Cardiac muscle cell (in vitro differentiated cells and primary cell): ENCODE data around the gene TNFRSF8. TPM values are rescaled to one million over a fixed set of nuclear protein-coding genes. Genes with fewer than 3 reads are reported as not detected.

Source experiments
- DNase-seq, 2 donors: peaks; one replicate each; pipeline versions ENCODE4 v3.0.0 to v3.0.0-alpha.2; 2010 to 2017; ENCODE audit warnings: low read depth in 1 of 2, low spot score in 1 of 2
- H3K27ac ChIP-seq: fragments of 200-600 bp; sonication (generic); 2 replicates; pipeline ENCODE4 v1.5.1; 2016
- H3K27me3 ChIP-seq: fragments of 200-600 bp; sonication (generic); 2 replicates; pipeline ENCODE4 v1.6.0; 2016; ENCODE audit warnings: control low read depth
- H3K36me3 ChIP-seq: fragments of 200-600 bp; sonication (generic); 2 replicates; pipeline ENCODE4 v1.5.1; 2016; ENCODE audit warnings: control low read depth
- H3K4me1 ChIP-seq: fragments of 200-600 bp; sonication (generic); 2 replicates; pipeline ENCODE4 v1.8.1; 2017; ENCODE audit warnings: low read depth, mild to moderate bottlenecking, mixed run types
- H3K4me3 ChIP-seq: fragments of 200-600 bp; sonication (generic); 2 replicates; pipeline ENCODE4 v1.5.1; 2016; ENCODE audit warnings: mild to moderate bottlenecking
- H3K9me3 ChIP-seq: fragments of 200-600 bp; sonication (generic); 2 replicates; pipeline ENCODE4 v1.5.1; 2017; ENCODE audit warnings: low read depth, mild to moderate bottlenecking, control low read depth
- CTCF ChIP-seq: IDR thresholded peaks from 2 replicates; pipeline ENCODE4 v1.5.1; 2012; ENCODE audit warnings: low read depth, mild to moderate bottlenecking, low read length
- polyA plus RNA-seq: library from polyadenylated mRNA; unstranded; fragments of >200 nt; fragmentation: Nextera tagmentation; extraction: Ambion mirVana; gene quantifications from 2 replicates; pipeline ENCODE4 v1.2.1, GENCODE V29; 2016
- total RNA-seq: library from RNA; depleted of rRNA; stranded (reverse); fragments of >200 nt; gene quantifications from 2 replicates; pipeline ENCODE4 v1.2.3, GENCODE V29; 2016

TNFRSF8 gene
- total and polyA plus RNA-seq, 2 experiments from 2014 or later: 0.06 TPM; not detected in 1

- H3K27ac ChIP-seq: no peak overlapping the region
These were observed 58.3 kb downstream of the TNFRSF8 start for GRCh38 chr1:12121212-12122003.

GRCh38 chr1:12123172-12123571, 60.1 kb downstream of the TNFRSF8 start:
- TF ChIP-seq CTCF: no peak
- DNase-seq: no peak
- Histone ChIP-seq H3K9me3 (no peaks in the 10 kb centered on the region), H3K4me1 (peaks cover 9% of the 10 kb centered on the region), H3K4me3 (no peak overlapping the region), H3K36me3 (no peaks in the 10 kb centered on the region), H3K27me3 (no peaks in the 10 kb centered on the region), H3K27ac (no peak overlapping the region)

More at GRCh38 chr1:12121212-12122003, 58.3 kb downstream of the TNFRSF8 start:
- no peak for TF ChIP-seq CTCF
- Histone ChIP-seq H3K27me3 (no peaks in the 10 kb centered on the region), H3K4me3 (no peak overlapping the region), H3K9me3 (no peaks in the 10 kb centered on the region), H3K36me3 (no peaks in the 10 kb centered on the region), H3K4me1 (peaks cover 9% of the 10 kb centered on the region)
- peak in 1 of 2 donors; percentile 92 for DNase-seq

GRCh38 chr1:12124693-12125421, 61.8 kb downstream of the TNFRSF8 start:
- H3K4me3 ChIP-seq: no peak overlapping the region
- peak; percentile 77 to 86 for DNase-seq
- peaks cover 9% of the 10 kb centered on the region for H3K4me1 ChIP-seq
- no peaks in the 10 kb centered on the region for H3K27me3 ChIP-seq
- H3K9me3 ChIP-seq: no peaks in the 10 kb centered on the region
- peak; percentile 93 for TF ChIP-seq CTCF
- no peak overlapping the region for H3K27ac ChIP-seq
- no peaks in the 10 kb centered on the region for H3K36me3 ChIP-seq

- peak in 1 of 2 donors; percentile 38 for DNase-seq
- no peaks in the 10 kb centered on the region for H3K36me3 ChIP-seq
- no peaks in the 10 kb centered on the region for H3K9me3 ChIP-seq
- H3K27ac ChIP-seq: no peak overlapping the region
- no peaks in the 10 kb centered on the region for H3K27me3 ChIP-seq
- no peak overlapping the region for H3K4me3 ChIP-seq
- no peak for TF ChIP-seq CTCF
- peaks cover 9% of the 10 kb centered on the region for H3K4me1 ChIP-seq
These were observed 62.6 kb downstream of the TNFRSF8 start for GRCh38 chr1:12125422-12126355.

- Histone ChIP-seq H3K4me3 (no peak overlapping the region), H3K27ac (no peak overlapping the region)
These were observed 63.7 kb downstream of the TNFRSF8 start for GRCh38 chr1:12126781-12127180.

More at GRCh38 chr1:12126781-12127180, 63.7 kb downstream of the TNFRSF8 start:
- Histone ChIP-seq H3K27me3 (no peaks in the 10 kb centered on the region), H3K9me3 (no peaks in the 10 kb centered on the region), H3K4me1 (peaks cover 9% of the 10 kb centered on the region), H3K36me3 (no peaks in the 10 kb centered on the region)
- TF ChIP-seq CTCF: no peak
- DNase-seq: no peak
